GM18951 (cell line): ENCODE data around the gene FGFBP3.

Source experiments
- POLR2A ChIP-seq: IDR thresholded peaks from 4 replicates; pipeline ENCODE4 v1.6.1; 2011; ENCODE audit warnings: mild to moderate bottlenecking; ENCODE audit not compliant: insufficient read length, insufficient read depth; ENCODE audit errors: extremely low read depth
- in situ Hi-C: fragments of 300-500 bp; cut with MboI; formaldehyde crosslinking; loops from one replicate; pipeline ENCODE4 v1.12.0; 2022; ENCODE audit warnings: low sequenced_read_pairs, mixed read lengths, inconsistent platforms; ENCODE audit not compliant: unreplicated experiment

FGFBP3 gene

DNA sequence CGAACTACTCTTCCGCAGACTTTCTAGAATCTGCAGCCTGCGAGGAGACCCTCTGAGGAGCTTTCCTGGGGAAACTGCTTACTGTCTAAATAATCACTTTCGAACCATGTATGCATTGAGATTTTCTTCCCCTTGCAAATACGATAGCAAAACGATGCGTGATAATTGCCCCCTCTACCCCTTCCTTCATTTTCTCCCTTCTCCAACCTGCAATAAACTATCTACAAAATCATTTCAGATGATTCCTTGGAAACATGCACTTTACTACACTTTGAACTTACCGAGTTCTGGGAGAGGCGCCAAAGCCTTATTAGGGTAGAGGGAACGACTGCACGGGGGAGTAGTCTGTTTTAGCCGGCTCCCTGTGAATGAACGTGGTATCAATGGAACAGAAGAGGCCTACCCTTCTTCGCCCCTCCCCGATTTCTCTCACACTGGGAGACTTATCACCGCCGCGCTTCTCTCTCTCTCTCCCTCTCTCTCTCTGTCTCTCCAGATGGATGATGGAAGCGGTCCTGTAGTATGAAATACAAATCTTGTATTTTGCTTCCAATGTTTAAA lies at the start of gene FGFBP3:
FGFBP3 (minus strand) TSS at position 370 of the 561 bp plus-strand sequence. CDS start 517 bp downstream, outside the sequence.
- no peak for TF ChIP-seq POLR2A
- in situ Hi-C loops: loop anchor here (25.0 kb wide), 2 partner anchors 522 to 997 kb away; partner anchors contain the start of gene ANKRD1

- TF ChIP-seq POLR2A: no peak
- in situ Hi-C loops: no loop called here
Observed at GRCh38 chr10:91957091-91957490, 47.8 kb upstream of the FGFBP3 start.

DNA sequence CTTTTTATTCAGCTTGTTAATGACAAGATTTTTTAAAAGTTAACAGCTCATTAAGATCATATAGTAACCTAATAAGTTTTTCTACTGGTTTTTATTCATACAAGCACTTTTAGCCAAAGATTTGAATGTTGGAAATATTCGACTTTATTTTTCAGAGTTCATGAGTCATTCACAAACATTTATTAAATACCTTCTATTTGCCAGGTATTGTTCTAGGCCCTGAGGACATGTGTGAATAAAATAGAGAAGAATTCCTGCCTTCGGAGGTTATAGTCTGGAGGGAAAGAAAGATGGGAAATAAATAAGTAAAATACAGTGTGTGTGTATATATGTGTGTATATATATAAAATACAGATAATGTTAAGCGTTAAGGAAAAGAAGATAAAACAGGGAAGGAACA lies 45.8 kb upstream of the FGFBP3 start:
- in situ Hi-C loops: no loop called here
- no peak for TF ChIP-seq POLR2A

GRCh38 chr10:91953600-91954160 lies 44.4 kb upstream of the FGFBP3 start:
- in situ Hi-C loops: no loop called here
- TF ChIP-seq POLR2A: no peak

- TF ChIP-seq POLR2A: no peak
- in situ Hi-C loops: no loop called here
Observed at GRCh38 chr10:91944880-91945630, 35.8 kb upstream of the FGFBP3 start.

DNA sequence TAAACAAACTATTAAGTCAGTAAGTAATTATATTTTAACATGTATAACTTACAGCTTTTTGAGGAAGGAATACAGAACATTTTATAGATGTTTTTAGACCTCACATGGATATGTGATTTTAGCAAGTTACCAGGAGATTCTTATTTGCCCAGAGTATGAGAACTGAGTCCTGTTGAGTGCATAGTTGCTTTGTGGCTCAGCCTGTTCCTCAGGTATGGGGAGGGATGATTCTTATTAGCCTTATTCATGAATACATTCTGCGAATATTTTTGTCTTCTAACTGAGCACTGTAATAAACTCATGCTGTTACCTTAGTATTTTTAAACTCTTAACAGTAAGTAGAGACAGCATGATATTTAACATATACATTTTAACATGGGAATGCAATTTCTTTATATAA lies 32.1 kb upstream of the FGFBP3 start:
- no peak for TF ChIP-seq POLR2A
- in situ Hi-C loops: no loop called here

- in situ Hi-C loops: no loop called here
- no peak for TF ChIP-seq POLR2A
Observed at GRCh38 chr10:91939653-91940052, 30.4 kb upstream of the FGFBP3 start.

DNA sequence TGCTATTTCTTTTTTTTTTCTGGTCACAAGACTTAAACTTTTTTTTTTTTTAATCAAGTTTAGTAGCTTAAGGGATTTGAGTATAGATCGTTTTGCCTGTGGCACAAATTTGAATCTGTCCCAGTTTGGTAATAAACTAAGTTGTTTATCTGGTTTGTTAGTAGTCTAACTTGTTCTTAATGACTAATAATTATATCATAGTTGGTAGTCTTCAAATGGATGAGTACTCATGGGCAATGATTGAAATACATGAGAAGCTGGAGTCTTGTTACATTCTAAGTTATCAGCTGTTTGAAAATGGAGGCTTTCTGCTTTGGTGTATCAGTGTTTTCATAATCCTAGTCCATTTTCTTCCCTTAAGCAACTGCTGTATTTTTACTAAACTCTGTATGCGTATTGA lies 26.6 kb upstream of the FGFBP3 start:
- in situ Hi-C loops: no loop called here
- TF ChIP-seq POLR2A: no peak

GRCh38 chr10:91932737-91933136 lies 23.5 kb upstream of the FGFBP3 start:
- TF ChIP-seq POLR2A: no peak
- in situ Hi-C loops: no loop called here

DNA sequence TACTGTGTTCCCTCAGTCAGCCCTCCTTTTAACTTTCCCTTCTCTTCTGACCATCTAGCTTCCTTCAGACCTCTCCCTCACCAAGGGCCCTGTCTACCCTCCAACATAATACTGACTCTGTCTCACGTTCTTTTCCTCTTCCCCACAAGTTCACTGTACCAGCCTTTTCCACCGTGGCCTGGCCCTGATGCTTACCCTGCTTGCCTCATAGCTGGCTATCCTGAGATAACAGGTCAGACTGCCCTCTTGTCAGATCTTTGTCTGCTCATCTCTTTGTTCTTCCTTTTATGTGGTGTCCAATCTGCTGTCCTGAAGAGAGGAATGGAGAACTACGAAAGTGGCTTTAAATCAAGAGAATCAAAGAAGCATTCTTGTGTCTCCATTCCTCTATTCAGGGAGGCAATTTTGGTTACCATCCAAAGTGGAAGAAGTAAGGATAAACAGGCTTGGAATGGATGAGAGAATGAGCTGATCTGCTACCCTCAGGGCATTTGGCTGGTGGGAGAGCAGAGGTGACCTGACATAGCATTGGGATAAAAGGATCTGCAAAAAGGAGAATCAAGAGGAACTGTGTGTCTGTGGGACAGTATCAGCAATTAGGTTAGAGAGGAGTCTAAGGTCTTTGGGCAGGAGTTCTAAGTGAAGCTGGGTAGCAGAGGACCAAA lies 22.4 kb upstream of the FGFBP3 start:
- in situ Hi-C loops: no loop called here
- TF ChIP-seq POLR2A: no peak

- no peak for TF ChIP-seq POLR2A
- in situ Hi-C loops: no loop called here
Observed at GRCh38 chr10:91930939-91931338, 21.7 kb upstream of the FGFBP3 start.

- in situ Hi-C loops: no loop called here
- no peak for TF ChIP-seq POLR2A
Observed at GRCh38 chr10:91925022-91925320, 15.7 kb upstream of the FGFBP3 start.

GRCh38 chr10:91924212-91925021 lies 15.1 kb upstream of the FGFBP3 start:
- in situ Hi-C loops: loop anchor here (25.0 kb wide), 2 partner anchors 537 to 1012 kb away; partner anchors contain the start of gene ANKRD1
- no peak for TF ChIP-seq POLR2A
